ENCODE measurements around the gene BHMT.

DNA sequence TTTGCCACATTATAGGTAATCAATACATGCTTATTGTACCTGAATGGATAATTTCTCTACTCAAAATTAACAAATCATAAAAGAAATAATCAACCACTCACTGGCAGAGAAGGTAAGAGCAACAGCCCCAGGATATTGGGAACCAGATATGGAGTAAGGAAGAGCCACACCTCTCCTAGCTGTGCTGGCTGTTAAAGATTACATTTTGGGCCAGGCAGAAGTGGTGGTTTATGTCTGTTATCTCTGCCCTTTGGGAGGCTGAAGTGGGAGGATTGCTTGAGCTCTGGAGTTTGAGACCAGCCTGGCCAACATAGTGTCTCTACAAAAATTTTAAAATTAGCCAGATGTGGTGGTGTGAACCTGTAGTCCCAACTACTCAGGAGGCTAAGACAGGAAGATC, 56.4 kb downstream of the BHMT start:
- TF ChIP-seq, protein P1, sequence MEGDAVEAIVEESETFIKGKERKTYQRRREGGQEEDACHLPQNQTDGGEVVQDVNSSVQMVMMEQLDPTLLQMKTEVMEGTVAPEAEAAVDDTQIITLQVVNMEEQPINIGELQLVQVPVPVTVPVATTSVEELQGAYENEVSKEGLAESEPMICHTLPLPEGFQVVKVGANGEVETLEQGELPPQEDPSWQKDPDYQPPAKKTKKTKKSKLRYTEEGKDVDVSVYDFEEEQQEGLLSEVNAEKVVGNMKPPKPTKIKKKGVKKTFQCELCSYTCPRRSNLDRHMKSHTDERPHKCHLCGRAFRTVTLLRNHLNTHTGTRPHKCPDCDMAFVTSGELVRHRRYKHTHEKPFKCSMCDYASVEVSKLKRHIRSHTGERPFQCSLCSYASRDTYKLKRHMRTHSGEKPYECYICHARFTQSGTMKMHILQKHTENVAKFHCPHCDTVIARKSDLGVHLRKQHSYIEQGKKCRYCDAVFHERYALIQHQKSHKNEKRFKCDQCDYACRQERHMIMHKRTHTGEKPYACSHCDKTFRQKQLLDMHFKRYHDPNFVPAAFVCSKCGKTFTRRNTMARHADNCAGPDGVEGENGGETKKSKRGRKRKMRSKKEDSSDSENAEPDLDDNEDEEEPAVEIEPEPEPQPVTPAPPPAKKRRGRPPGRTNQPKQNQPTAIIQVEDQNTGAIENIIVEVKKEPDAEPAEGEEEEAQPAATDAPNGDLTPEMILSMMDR (conservative IDR thresholded peaks at IDR 0.05): no peak
- TF ChIP-seq EZH2 (IDR thresholded peaks at IDR 0.05; ENCODE audit: low read depth): no peak
